Activated naive CD4-positive, alpha-beta T cell treated with anti-CD3 and anti-CD28 coated beads, Interleukin-2, amount 50 U/mL, for 72 hours (primary cell): ENCODE measurements around the gene LOXHD1. TPM values are rescaled to one million over a fixed set of nuclear protein-coding genes. Genes with fewer than 3 reads are reported as not detected.
A peak's percentile ranks its signal among the peaks of the same experiment; 100 is the strongest.

Experiments used
- ATAC-seq, 2 donors: fragments of 150-1000 bp; cut with Tn5 transposase; 2 replicates each; pipeline ENCODE4 v1.10.0; 2021; ENCODE audit warnings: mild to moderate bottlenecking in 2 of 2, moderate library complexity in 2 of 2
- DNase-seq, 2 donors: peaks; one replicate each; pipeline ENCODE4 v3.0.0; 2021 to 2022; ENCODE audit warnings: low spot score in 2 of 2
- H3K27ac Mint-ChIP-seq, 2 donors: one replicate each; pipeline ENCODE4 v1.8.0; 2022; ENCODE audit warnings: mild to moderate bottlenecking in 2 of 2, mixed read lengths in 2 of 2
- H3K36me3 Mint-ChIP-seq, 2 donors: one replicate each; pipeline ENCODE4 v1.8.0; 2022; ENCODE audit warnings: mixed read lengths in 2 of 2
- H3K9me3 Mint-ChIP-seq, 2 donors: one replicate each; pipeline ENCODE4 v1.8.0; 2022; ENCODE audit warnings: mixed read lengths in 2 of 2
- total RNA-seq, 2 donors: library from RNA; stranded (reverse); gene quantifications; one replicate each; pipeline ENCODE4 v1.2.3, GENCODE V29; 2022

Gene LOXHD1
- total RNA-seq, 2 donors from 2014 or later: 0.10 to 0.14 TPM

DNA sequence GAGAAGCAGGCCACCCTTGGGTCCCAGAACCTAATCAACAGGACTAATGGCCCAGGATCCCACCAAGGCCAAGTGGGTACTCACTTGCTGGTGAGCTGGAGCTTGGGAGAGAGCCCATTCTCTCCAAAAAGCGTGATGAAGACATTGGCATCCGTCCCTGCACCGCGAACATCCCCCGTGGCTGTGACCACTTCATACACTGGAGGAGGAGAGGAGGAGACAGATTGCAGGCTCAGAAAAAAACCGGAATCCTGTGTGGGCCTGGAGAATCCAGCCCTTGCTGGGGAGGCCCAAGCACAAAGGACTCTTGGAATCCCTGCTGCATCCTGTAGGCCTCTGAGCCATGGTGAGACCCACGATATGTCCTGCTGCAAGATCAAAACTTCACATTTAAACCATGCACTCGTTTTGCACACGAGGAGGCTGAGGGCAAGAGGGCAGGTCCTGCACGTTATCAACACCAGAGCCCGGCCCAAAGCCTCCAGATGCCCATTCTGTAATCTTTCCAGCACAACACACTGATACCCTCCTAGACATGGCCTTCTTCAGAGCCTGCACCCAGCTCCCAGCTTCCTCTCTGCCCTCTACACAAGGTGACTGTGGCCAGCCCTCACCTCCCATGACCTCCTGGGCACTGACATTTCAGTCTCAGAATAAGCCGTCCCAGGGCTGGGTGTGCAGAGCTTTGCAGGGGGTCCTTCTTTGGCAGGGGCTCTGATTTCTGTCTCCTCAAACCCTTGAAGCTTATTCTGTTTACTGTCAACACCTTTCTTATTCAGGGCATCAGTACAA, 7.8 kb downstream of the LOXHD1 start:
- Mint-ChIP-seq H3K9me3 (no peaks in the 10 kb centered on the region), H3K27ac (no peak overlapping the region), H3K36me3 (no peaks in the 10 kb centered on the region)
- ATAC-seq (no peak), DNase-seq (no peak)

DNA sequence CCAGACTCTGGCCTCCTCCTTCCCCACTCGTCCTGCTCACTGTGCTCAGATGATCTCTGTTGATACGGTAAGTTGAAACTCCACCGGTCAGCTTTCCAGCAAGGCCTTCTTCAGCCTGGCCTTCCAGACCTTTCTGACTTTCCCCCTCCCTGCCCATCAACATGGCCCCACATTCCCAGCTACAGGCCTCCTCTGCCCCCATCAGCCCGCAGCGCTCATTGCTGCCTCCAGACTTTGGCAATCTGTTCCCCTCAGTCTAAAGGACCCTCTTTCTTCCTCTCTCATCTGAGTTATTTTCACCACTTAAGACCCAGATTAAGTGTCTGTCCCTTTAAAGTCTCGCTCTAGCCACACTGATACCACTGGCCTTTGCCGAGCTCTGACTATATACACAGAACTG, 10.6 kb downstream of the LOXHD1 start:
- no peaks in the 10 kb centered on the region for H3K9me3 Mint-ChIP-seq
- H3K27ac Mint-ChIP-seq: no peak overlapping the region
- no peak for DNase-seq
- no peaks in the 10 kb centered on the region for H3K36me3 Mint-ChIP-seq
- ATAC-seq: no peak

DNA sequence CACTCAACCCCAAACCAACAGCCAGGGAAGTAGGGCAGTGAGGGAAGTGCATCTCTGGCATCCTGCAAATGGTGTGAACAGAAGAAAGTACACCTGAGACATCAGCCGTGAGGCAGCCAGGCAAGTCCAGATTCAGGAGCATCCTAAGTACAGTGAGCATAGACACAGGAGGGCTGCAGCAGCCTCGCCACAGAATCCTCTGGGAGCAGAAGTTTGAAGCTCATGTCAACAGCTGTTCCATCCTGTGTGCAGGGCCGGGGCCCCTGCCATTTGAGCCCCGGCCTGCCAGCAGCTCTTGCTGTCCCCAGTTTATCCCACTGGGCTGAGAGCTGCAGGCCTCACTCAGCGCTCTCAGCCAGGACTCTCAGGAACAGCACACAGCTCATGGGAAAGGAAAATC, 14.5 kb downstream of the LOXHD1 start:
- no peak for DNase-seq
- Mint-ChIP-seq H3K36me3 (no peaks in the 10 kb centered on the region), H3K27ac (no peak overlapping the region), H3K9me3 (no peaks in the 10 kb centered on the region)
- ATAC-seq: no peak

DNA sequence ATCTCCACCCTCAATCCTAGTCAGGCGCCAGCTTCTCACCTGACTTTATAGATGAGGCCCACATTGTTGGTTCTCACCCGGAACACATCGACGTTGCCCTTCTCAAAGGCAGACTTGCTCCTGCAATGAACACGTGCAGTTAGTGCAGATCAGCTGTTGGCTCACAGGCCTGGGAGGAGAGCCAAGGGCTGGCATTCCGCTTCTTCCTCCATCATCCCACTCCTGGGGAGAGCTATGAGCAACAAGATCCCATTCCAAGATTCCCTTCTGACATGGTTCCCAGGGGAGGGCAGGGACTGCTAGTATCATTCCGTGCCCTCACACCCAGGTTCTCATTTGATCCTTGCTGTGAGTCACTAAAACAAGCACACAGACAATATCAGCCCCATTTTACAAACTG, 15.1 kb downstream of the LOXHD1 start:
- ATAC-seq (no peak), DNase-seq (no peak)
- no peaks in the 10 kb centered on the region for H3K9me3 Mint-ChIP-seq
- H3K27ac Mint-ChIP-seq: no peak overlapping the region
- H3K36me3 Mint-ChIP-seq: no peaks in the 10 kb centered on the region

DNA sequence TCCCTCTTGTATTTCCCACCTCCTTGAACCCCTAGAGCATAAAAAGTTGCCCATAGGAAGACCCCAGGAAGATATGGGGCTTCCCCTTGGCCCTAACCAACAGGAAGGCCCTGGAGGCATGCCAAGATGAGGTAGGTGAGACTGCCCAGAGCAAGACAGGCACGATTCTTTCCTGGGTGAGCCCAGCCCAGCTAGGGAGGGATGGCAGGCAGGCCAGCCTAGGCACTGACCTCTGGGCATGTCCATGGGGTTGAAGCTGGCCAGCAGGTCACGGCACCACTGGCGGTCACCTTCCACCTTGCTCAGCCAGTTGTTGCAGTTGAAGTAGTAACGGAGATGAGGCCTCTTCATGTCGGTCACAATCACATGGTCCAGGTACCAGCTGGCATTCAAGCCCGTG, 17.6 kb downstream of the LOXHD1 start:
- no peaks in the 10 kb centered on the region for H3K36me3 Mint-ChIP-seq
- ATAC-seq (no peak), DNase-seq (no peak)
- H3K27ac Mint-ChIP-seq: no peak overlapping the region
- H3K9me3 Mint-ChIP-seq: no peaks in the 10 kb centered on the region

DNA sequence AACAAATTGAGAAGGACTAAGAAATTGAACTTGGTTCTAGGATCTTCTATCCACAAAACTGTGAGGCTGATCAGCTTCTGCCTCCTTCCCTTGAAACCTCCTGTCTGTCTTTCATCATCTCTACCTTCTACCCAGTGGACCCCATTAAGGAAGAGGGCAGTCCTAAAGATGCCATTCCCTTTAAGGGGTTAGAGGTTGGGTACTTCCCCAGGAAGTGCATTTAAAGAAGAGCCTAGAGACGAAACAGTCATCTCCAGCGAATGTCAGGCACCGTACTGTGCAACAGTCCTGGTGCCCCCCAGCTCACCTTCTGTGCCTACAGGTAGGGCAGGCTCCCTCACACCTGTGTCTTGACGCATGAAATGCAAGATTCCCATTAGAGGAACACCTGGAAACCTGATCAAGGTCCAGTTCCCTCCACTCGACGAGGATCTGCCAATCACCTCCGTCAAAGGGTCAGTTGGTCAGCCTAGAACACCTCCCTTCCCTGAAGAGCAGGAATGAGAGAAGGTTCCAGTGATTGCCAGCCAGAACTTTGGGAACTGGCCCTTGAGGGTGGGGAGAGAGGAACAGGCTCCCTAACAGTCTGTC, 20.9 kb downstream of the LOXHD1 start:
- H3K9me3 Mint-ChIP-seq: peaks cover 0 to 8% of the 10 kb centered on the region in 2 donors
- DNase-seq (no peak), ATAC-seq (no peak)
- no peak overlapping the region for H3K27ac Mint-ChIP-seq
- no peaks in the 10 kb centered on the region for H3K36me3 Mint-ChIP-seq

DNA sequence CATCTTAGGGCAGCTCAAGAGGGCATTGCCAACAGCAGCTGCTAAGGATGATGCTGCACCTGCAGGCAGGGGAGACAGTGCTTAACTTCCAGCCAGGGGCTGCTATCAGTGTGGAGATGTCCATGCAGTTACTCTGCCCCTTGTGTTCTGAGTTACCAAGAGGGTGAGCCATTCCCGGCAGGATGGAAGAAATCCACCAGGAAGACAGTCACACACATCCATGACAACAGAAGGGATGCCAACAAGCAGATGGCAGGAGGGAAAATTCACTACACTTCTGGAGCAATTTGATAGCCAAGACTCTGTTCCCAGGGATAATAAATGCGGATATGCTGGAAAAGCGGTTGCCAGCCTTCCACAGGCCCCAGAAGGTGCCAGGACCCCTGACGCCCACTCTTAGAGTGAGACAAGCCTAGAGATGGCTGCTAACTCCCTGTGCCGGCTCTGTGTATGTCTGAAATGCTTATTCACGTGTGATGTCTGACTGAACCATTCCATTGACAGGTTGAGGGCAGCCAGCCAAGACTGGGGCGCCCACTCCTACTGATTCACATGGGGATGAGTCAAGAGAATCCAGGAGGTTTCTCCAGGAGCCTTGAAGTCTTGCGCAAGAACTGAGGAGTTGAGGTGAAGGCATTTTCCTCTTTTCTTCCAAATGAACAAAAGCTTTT, 24.5 kb downstream of the LOXHD1 start:
- DNase-seq (no peak), ATAC-seq (no peak)
- Mint-ChIP-seq H3K9me3 (peaks cover 0 to 13% of the 10 kb centered on the region in 2 donors), H3K27ac (no peak overlapping the region), H3K36me3 (no peaks in the 10 kb centered on the region)

DNA sequence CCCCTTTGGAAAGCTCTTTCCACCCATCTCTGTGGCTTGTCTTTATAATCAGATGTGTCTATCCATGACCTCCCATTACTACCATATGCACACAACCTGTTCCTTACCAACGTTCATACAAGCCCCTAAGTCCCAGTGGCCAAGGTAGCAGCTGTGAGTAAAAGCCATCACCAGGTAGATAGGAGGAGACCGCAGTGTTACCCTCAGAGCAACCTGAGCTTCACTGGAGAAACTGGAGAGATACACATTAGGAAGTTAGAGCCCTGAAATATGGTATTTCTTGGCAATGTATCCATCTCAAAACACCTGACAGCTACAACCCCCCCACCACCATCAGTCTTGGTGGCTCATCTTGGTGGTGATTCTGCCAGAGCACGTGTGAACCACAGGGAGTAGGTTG, 26.0 kb downstream of the LOXHD1 start:
- ATAC-seq: no peak
- H3K9me3 Mint-ChIP-seq: peaks cover 0 to 13% of the 10 kb centered on the region in 2 donors

DNA sequence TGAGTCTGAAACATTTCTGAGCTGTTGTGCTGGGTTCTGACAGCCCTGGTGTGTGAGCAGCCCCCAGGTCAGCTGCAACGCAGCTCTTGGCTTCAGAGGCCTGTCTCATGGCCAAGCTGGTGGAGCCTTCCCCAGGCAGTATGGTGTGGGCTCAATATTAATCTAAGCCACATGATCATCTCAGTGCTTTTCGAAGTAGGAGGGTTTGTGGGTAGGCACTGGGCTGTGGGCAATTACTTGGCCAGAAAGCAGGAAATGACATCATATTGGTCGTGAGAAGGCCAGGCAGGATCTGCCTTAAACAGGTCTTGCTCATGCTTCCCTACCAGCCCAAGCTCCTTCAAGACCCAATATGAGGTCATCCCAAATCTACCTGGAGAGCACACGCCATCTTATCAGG, 26.9 kb downstream of the LOXHD1 start:
- no peaks in the 10 kb centered on the region for H3K36me3 Mint-ChIP-seq
- ATAC-seq: peak; percentile 40 to 86
- H3K27ac Mint-ChIP-seq: peak overlapping the region in 1 of 2 donors; percentile 29
- H3K9me3 Mint-ChIP-seq: peaks cover 0 to 13% of the 10 kb centered on the region in 2 donors
- DNase-seq: no peak

More for the DNA sequence above, 26.0 kb downstream of the LOXHD1 start:
- no peak for DNase-seq
- Mint-ChIP-seq H3K36me3 (no peaks in the 10 kb centered on the region), H3K27ac (no peak overlapping the region)

DNA sequence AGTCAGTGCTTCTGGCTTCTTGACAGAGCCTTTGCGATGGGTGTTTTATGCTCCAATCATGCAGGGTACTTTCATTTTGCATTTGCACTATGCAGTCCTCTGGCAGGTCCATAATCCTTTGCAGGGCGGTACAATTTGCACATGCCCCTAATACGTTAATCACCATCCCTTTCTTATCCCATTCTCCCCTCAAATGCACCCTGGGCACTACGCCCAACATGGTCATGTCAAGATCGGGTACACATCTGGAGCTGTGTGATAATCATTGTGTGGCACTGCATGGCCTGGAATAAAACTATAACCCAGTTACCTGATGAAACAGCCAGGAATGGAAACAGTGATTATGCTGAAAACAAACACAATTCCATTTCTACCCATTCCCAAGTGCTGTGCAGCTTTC, 27.7 kb downstream of the LOXHD1 start:
- H3K36me3 Mint-ChIP-seq: no peaks in the 10 kb centered on the region
- H3K9me3 Mint-ChIP-seq: peaks cover 4 to 13% of the 10 kb centered on the region in 2 donors
- H3K27ac Mint-ChIP-seq: no peak overlapping the region
- no peak for DNase-seq
- ATAC-seq: no peak

DNA sequence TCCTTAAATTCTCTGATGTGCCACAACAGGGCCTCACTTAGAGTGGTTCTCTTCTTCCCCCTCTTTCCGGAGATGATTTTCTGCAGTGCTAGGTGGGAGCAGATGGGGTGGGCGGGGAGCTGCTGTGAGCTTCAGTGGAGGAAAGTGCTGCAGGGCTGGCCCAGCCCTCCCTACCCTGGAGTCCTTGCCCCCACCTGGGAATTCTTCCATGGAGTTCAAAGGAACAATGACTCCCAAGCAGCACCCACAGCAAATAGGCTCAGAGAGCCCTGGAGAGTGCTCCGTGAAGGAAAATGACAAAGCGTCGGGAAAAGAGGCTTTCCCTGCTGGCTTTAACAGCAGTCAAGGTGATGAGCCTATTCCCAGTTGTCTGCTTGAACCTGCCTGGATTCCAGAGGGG, 28.8 kb downstream of the LOXHD1 start:
- ATAC-seq: no peak
- Mint-ChIP-seq H3K36me3 (peaks cover 0 to 4% of the 10 kb centered on the region in 2 donors), H3K9me3 (peaks cover 4 to 13% of the 10 kb centered on the region in 2 donors), H3K27ac (no peak overlapping the region)
- no peak for DNase-seq

DNA sequence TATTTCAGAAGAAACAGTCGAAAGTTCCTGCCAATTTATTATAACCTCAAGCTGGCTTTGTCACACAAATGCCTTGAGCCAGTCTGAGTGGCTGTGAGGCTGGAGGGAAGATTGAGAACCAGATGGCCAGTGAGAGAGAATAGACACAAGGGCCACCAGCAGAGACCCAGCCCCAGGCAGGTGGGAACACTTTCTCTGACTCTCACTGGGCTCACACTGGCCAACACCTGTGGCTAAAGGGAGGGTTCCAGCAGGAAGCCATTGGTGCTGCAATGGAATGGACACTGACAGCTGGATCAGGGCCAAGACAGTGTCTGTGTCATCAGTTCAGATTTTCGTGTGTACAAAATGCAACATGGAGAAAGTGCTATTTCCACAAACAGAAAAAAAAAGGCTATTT, 29.9 kb downstream of the LOXHD1 start:
- ATAC-seq (no peak), DNase-seq (no peak)
- peaks cover 0 to 8% of the 10 kb centered on the region in 2 donors for H3K36me3 Mint-ChIP-seq
- H3K9me3 Mint-ChIP-seq: peaks cover 6 to 8% of the 10 kb centered on the region in 2 donors
- no peak overlapping the region for H3K27ac Mint-ChIP-seq

DNA sequence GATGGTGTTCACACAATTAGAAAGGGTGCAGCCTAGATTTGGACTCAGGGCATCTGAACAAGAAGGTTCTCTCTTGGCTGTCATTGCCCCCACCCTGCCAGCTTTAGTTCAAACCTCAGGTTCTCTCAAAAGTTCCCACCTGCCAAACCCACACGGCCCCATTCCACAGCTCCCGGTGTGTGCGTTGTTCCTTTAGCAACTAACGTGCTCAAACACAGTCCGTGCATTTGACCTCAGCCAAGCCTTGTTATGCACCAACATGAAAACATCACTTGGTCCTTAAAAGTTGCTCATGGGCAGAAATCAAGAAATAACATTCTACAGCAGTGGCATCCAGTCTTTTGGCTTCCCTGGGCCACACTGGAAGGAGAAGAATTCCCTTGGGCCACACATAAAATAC, 32.0 kb downstream of the LOXHD1 start:
- ATAC-seq (no peak), DNase-seq (no peak)
- peaks cover 0 to 8% of the 10 kb centered on the region in 2 donors for H3K36me3 Mint-ChIP-seq
- peaks cover 0 to 6% of the 10 kb centered on the region in 2 donors for H3K9me3 Mint-ChIP-seq
- peak overlapping the region in 1 of 2 donors; percentile 86 for H3K27ac Mint-ChIP-seq

DNA sequence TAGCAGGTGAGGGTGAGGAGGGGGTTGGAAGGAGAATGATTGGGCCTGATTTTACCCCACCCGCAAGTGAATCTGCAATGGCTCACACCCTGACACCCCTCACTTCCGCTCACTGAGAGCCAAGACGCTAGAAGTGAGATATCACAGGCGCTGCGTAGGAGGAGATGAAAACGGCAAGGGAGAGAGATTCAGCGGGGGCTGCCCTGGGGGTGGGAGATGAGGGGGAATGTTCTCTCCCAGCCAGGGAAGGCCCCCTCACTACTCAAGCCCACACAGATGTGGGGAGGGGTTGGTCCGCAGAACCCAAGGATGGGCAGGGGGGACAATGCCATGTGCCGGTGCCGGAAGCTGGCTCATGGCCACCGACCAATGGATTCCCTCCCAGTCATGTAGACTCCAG, 32.9 kb downstream of the LOXHD1 start:
- ATAC-seq (peak in 1 of 2 donors; percentile 57), DNase-seq (no peak)
- Mint-ChIP-seq H3K36me3 (peaks cover 0 to 8% of the 10 kb centered on the region in 2 donors), H3K9me3 (peaks cover 0 to 6% of the 10 kb centered on the region in 2 donors), H3K27ac (peak overlapping the region; percentile 16 to 86)

DNA sequence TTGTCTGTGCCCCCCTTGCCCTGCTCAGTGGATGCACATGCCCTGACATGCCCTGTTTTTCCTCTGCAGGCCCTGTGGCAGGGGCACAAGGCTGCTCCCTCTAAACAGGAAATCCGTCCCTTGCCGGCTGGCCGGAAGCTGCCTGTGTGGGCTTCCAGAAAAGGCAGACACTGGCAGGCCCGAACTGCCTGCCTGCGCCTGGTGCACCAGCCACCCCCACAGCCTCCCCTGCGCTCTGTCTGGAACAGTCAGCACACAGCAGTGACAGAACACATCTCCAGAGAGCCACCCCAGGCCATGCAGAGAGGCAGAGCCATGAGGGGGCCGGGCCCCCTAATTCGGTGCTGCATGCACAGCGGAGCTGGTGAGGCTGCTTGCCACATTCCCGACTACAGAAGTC, 33.5 kb downstream of the LOXHD1 start:
- ATAC-seq (peak; percentile 58 to 79), DNase-seq (peak in 1 of 2 donors; percentile 63)
- Mint-ChIP-seq H3K36me3 (peaks cover 0 to 8% of the 10 kb centered on the region in 2 donors), H3K27ac (peak overlapping the region; percentile 37 to 86), H3K9me3 (peaks cover 0 to 6% of the 10 kb centered on the region in 2 donors)

DNA sequence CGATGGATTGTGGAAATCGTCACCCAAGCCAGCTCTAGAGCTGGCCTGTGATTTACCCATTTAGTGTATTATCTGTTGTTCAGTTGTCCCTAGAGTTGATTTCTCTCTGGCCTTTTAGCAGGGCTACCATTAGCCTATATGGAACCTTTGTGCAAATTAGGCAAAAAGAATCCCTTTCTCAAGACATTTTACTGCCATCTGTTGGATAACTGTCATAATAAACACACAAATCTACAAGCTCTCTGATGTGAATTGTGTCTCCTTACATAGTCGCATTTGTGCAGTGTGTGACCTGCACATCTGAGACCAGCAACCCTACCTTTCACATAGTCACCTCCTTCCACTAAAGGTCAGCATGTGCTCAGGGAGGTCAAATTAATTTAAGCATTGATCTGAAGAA, 34.0 kb downstream of the LOXHD1 start:
- Mint-ChIP-seq H3K36me3 (peaks cover 0 to 8% of the 10 kb centered on the region in 2 donors), H3K27ac (peak overlapping the region in 1 of 2 donors; percentile 86), H3K9me3 (peaks cover 0 to 6% of the 10 kb centered on the region in 2 donors)
- DNase-seq: no peak
- ATAC-seq: peak; percentile 18 to 37

DNA sequence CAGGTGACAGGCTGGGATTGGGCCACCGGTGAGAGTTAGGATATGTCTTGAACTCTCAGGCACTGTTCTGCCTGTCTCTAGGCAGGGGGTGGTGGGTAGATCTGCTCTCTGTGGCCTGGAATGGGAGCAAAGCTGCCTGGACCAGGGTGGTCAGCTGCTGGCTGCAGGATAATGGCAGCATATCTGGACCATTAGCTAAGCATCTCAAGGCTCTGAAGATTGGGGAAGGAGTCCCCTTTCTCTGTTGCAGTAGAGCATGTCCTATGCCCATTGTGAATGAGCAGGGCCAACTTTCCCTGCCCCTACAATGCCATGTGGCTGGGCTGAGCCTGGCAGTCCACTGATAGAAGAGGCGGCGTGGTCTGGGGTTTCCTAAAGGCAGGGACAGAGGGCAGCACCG, 34.6 kb downstream of the LOXHD1 start:
- ATAC-seq (no peak), DNase-seq (no peak)
- Mint-ChIP-seq H3K27ac (peak overlapping the region in 1 of 2 donors; percentile 86), H3K36me3 (peaks cover 0 to 8% of the 10 kb centered on the region in 2 donors), H3K9me3 (peaks cover 0 to 6% of the 10 kb centered on the region in 2 donors)
